Measurements from ENCODE around the gene AMY2A.
"Not testable (repeated sequence)": the region's sequence is repeated elsewhere in the genome, so short reads cannot be mapped to it uniquely, and the experiment has no call there.

Gene AMY2A

DNA sequence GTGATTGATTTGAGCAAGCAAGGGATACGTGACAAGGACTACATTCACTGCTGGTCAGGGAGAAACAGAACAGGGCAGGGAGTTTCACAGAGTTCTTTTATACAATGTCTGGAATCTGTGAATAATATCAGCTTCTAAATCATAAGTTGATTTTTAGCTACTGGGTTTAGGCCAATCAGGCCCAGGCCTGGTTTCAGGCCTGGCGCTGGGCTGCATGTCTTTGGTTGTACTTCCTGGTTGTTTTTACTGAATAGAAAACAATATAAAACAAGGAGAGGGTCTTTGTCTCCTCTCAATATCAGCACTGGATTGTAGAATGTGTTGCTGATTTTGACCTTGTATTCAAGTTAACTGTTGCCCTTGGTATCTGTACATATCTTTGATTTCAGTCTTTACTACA is 865 bp upstream of the AMY2A start:
- no peak for TF ChIP-seq CTCF (conservative IDR thresholded peaks at IDR 0.05; ENCODE audit: low read length)
- no peak overlapping the region for H3K4me3 ChIP-seq (ENCODE audit: low read length)
- DNase-seq (ENCODE audit: low read depth), result no peak

GRCh38 chr1:103627436-103627835 is 10.2 kb downstream of the AMY2A start:
- DNase-seq (ENCODE audit: low read depth); H3K4me3 ChIP-seq (ENCODE audit: low read length): not testable (repeated sequence)

DNA sequence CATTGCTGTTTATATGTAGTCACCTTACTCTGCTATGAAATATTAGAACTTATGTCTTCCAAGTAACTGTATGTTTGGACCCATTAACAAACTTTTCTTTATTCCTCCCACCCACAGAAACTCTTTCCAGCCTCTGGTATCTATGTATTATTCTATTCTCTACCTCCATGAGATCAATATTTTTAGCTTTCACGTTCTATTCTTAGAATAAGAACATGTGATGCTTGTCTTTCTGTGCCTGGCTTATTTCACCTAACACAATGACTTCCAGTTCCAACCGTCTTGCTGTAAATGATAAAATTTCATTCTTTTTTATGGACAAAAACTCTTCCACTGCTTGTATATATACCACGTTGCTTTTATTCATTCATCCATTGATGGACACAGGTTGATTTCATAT is 24.0 kb downstream of the AMY2A start:
- DNase-seq (ENCODE audit: low read depth); H3K4me3 ChIP-seq (ENCODE audit: low read length): not testable (repeated sequence)

DNA sequence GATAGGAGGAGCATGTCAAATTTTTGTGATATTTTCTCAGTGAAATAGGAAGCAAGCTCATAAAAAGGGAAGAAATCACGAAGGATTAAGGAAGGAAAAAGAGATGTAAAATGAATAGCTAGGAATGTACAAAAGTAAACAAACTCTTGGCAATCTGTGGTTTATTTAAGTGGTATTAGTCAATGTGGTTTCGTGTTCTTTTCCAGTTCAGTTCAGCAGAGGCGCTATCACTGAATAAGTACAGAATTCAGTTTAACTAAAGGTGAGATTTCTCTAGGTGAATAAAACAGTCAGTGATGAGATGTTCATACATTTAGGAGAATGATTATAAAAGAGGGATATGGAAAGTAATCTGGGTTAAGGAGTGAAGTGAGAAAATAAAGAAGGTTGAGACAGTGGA is 26.7 kb downstream of the AMY2A start:
- H3K4me3 ChIP-seq (ENCODE audit: low read length); DNase-seq (ENCODE audit: low read depth): not testable (repeated sequence)

DNA sequence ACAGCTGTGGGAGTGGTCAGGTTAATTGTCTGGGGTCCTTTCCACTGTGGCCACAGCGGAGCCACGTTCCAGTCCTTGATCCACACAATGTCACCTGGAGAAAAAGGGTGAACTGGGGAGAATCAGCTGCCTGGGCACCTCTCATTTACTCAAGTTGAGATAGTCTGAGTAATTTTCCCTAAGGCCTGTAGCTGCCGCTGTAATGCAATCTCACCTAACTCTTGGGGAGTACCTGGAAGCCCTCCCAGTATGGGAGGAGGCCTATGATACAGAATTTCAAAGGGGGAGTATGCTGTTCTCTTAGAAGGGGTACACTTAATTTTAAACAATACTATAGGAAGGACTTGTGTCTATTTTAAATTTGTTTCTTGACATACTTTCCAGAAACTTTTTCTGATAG is 33.1 kb downstream of the AMY2A start:
- not testable (repeated sequence) for DNase-seq (ENCODE audit: low read depth); H3K4me3 ChIP-seq (ENCODE audit: low read length)

- DNase-seq (ENCODE audit: low read depth); H3K4me3 ChIP-seq (ENCODE audit: low read length): not testable (repeated sequence)
Observed at GRCh38 chr1:103650889-103651288, 33.7 kb downstream of the AMY2A start.

DNA sequence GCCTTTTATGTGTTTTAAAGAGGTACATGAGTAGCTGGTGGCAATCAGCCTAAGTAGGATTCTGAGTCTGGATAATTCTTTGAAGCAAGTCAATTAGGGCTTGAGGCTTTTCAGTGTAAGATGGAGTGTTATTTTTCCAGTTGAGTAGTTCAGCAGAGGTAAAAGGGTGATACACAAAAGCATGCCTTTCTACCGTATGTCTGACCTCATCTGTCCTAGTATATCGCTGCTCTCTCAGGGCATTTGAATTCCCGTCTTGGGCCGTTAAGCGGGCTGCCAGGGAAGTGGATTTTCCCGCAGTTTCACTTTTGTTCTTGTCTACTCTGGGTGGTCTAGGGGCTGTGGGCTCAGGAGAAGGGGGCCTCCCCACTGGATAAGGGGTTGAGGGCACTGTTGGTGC is 36.9 kb downstream of the AMY2A start:
- not testable (repeated sequence) for DNase-seq (ENCODE audit: low read depth); H3K4me3 ChIP-seq (ENCODE audit: low read length)

DNA sequence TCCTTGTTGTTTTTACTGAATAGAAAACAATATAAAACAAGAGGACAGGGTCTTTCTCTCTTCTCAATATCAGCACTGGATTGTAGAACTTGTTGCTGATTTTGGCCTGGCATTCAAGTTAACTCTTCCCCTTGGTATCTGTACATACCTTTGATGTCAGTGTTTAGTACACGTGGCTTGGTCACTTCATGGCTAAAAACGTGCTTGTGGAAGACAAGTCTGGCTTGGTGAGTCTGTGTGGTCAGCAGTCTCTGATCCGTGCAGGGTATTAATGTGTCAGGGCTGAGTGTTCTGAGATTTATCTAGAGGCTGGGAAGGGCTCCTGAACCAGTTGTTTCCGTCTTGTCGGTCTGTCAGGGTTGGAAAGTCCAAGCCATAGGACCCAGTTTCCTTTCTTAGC is 38.2 kb downstream of the AMY2A start, which contains the start of gene AMY1A:
Gene AMY1A, plus strand, starts transcription at position 301 of the 400 bp plus-strand sequence. CDS start 571 bp downstream, outside the sequence.
- not testable (repeated sequence) for DNase-seq (ENCODE audit: low read depth); H3K4me3 ChIP-seq (ENCODE audit: low read length)

Data from AG10803 (cell line).